ENCODE data around the gene RHOA. TPM values are rescaled to one million over a fixed set of nuclear protein-coding genes. Genes with fewer than 3 reads are reported as not detected.

RHOA gene
- total and polyA plus RNA-seq, 2 of the 13 experiments (the other 11 are each of a cell fraction or from before 2014, with no cell fraction given) = 131 to 177 TPM

DNA sequence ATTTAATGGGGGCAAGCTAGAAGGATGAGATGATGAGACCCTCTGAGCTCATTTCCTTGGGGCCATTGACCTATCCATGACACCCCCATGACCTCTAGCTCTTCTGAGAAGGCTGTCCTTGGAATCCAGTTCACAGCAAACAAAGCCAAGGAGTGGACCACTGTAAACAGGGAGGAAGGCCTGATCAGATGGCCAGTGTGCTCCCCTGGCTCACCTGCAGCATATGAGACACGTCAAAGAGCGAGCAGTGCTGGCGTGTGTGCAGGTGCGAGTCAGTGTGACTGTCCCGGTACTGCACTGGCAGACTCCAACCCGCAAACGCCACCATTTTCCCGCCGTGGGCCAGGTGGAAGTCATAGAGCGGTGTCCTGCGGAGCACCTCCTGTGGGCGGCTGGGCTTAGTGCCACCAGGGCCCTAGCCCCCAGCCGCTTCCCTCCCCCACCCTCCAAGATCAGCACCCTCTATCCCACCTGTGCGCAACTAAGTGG, 10.2 kb upstream of the RHOA start (continued):
- TF ChIP-seq KIAA2018 (CRISPR knock-in tag; IDR thresholded peaks at IDR 0.05; ENCODE audit: borderline replicate concordance) = no peak
- no peak for TF ChIP-seq DR1 (CRISPR knock-in tag; IDR thresholded peaks at IDR 0.05)
- TF ChIP-seq NFRKB (IDR thresholded peaks at IDR 0.05) = no peak
- TF ChIP-seq ZNF629 (CRISPR knock-in tag; conservative IDR thresholded peaks at IDR 0.05) = no peak
- TF ChIP-seq, protein P1, sequence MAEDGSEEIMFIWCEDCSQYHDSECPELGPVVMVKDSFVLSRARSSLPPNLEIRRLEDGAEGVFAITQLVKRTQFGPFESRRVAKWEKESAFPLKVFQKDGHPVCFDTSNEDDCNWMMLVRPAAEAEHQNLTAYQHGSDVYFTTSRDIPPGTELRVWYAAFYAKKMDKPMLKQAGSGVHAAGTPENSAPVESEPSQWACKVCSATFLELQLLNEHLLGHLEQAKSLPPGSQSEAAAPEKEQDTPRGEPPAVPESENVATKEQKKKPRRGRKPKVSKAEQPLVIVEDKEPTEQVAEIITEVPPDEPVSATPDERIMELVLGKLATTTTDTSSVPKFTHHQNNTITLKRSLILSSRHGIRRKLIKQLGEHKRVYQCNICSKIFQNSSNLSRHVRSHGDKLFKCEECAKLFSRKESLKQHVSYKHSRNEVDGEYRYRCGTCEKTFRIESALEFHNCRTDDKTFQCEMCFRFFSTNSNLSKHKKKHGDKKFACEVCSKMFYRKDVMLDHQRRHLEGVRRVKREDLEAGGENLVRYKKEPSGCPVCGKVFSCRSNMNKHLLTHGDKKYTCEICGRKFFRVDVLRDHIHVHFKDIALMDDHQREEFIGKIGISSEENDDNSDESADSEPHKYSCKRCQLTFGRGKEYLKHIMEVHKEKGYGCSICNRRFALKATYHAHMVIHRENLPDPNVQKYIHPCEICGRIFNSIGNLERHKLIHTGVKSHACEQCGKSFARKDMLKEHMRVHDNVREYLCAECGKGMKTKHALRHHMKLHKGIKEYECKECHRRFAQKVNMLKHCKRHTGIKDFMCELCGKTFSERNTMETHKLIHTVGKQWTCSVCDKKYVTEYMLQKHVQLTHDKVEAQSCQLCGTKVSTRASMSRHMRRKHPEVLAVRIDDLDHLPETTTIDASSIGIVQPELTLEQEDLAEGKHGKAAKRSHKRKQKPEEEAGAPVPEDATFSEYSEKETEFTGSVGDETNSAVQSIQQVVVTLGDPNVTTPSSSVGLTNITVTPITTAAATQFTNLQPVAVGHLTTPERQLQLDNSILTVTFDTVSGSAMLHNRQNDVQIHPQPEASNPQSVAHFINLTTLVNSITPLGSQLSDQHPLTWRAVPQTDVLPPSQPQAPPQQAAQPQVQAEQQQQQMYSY (CRISPR knock-in tag; IDR thresholded peaks at IDR 0.05) = no peak
- no peak; the same call in 1 of the 2 replicates for TF ChIP-seq IRX3 (CRISPR knock-in tag; IDR thresholded peaks at IDR 0.05; ENCODE audit: borderline replicate concordance, low read depth)
- TF ChIP-seq, protein P2, sequence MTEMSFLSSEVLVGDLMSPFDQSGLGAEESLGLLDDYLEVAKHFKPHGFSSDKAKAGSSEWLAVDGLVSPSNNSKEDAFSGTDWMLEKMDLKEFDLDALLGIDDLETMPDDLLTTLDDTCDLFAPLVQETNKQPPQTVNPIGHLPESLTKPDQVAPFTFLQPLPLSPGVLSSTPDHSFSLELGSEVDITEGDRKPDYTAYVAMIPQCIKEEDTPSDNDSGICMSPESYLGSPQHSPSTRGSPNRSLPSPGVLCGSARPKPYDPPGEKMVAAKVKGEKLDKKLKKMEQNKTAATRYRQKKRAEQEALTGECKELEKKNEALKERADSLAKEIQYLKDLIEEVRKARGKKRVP (CRISPR knock-in tag; IDR thresholded peaks at IDR 0.05) = no peak
- TF ChIP-seq KLF6 (CRISPR knock-in tag; IDR thresholded peaks at IDR 0.05) = no peak
- TF ChIP-seq, protein P3, sequence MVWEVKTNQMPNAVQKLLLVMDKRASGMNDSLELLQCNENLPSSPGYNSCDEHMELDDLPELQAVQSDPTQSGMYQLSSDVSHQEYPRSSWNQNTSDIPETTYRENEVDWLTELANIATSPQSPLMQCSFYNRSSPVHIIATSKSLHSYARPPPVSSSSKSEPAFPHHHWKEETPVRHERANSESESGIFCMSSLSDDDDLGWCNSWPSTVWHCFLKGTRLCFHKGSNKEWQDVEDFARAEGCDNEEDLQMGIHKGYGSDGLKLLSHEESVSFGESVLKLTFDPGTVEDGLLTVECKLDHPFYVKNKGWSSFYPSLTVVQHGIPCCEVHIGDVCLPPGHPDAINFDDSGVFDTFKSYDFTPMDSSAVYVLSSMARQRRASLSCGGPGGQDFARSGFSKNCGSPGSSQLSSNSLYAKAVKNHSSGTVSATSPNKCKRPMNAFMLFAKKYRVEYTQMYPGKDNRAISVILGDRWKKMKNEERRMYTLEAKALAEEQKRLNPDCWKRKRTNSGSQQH (CRISPR knock-in tag; IDR thresholded peaks at IDR 0.05; ENCODE audit: low read depth) = no peak; the same call in 1 of the 2 replicates
- TF ChIP-seq ZNF576 (CRISPR knock-in tag; IDR thresholded peaks at IDR 0.05) = 0 out of 2 replicates have a peak, but pooled peaks have one; percentile 44
- no peak for TF ChIP-seq FOXM1 (CRISPR knock-in tag; IDR thresholded peaks at IDR 0.05)
- TF ChIP-seq ZNF546 (CRISPR knock-in tag; conservative IDR thresholded peaks at IDR 0.05) = no peak
- no peak for TF ChIP-seq ZNF264 (CRISPR knock-in tag; IDR thresholded peaks at IDR 0.05)
- TF ChIP-seq ZNF20 (CRISPR knock-in tag; IDR thresholded peaks at IDR 0.05) = no peak
- TF ChIP-seq MLLT10 (CRISPR knock-in tag; IDR thresholded peaks at IDR 0.05) = no peak
- TF ChIP-seq ZNF260 (CRISPR knock-in tag; IDR thresholded peaks at IDR 0.05; ENCODE audit: borderline replicate concordance, low read depth) = no peak
